ENCODE results near the gene CDC42BPA.
"Not testable (repeated sequence)": the region's sequence is repeated elsewhere in the genome, so short reads cannot be mapped to it uniquely, and the experiment has no call there.

Gene CDC42BPA

DNA sequence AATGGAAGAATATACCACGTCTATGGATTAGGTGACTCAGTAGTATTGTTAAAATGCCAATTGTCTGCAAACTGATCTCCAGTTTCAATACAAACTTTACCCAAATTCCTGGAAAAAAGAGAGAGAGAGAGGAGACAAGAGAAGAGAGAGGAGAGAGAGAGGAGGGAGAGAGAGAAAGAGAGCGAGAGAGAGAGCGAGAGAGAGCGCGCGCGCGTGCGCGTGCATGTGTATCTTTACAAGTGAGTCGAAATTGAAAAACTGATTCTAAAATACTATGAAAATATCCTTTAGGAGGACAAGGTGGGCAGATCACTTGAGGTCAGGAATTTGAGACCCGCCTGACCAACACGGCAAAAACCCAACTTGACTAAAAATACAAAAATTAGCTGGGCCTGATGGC, 65.2 kb downstream of the CDC42BPA start:
- FAIRE-seq: no peak

DNA sequence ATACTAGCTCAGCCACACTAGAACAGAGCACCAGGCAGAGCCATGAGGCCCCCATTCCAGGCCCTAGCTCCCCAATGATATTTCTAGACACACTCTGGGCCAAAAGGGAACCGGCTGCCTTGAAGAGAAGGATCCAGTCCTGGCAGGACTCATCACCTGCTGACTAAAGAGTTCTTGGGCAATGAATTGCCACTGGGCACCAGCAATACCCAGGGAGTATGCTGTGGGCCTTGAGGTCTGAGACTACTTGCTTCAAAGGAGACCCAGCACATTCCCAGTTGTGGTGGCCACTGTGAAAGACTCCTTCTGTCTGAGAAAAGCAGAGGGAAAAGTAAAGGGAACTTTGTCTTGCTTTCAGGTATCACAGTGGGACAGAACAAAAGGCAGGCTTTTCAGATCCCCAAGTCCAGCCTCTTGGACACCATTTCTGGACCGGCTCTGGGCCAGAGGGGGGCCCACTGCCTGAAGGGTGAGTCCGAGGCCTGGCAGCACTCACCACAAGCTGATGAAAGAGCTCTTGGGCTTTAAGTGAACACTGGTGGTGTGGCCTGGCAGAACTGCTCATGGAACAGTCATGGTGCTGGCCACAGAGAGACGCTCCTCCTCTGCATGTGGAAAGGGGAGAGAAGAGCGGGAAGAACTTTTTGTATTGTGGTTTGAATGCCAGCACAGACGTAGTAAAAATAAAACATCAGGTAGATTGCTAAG, 72.5 kb downstream of the CDC42BPA start:
- FAIRE-seq: no peak

DNA sequence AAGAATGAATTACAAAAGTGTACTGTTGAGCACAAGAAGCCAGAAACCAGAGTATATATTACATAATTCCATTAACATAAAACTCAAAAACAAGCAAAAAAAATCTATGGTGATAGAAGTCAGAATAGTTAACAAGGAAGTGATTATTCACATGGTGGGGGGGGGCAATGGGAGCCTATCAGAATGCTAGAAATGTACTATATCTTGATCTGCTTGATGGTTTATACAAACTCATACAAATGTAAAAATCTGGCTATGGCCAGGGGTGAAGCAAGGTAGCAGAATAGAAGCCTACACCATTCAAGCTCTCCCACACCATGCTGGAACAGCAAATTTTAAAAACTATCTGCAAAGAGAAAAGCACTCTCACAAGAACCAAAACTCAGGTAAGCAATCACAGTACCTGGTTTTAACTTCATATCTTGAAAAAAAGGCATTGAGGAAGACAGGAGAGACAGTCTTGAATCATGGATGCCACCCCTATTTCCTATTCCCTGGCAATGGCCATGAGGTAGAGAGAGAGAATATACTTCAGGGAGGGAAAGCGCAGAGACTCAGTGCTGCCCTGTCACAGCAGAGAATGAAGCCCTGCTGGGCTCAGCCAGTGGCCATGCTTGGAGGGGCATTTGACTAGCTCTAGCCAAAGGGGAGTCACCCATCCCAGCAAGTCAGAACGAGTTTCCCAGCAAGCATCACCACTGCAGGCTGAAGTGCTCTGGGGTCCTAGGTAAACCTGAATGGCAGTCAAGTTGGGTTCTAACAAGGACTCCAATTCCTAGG, 73.8 kb downstream of the CDC42BPA start:
- FAIRE-seq: no peak

DNA sequence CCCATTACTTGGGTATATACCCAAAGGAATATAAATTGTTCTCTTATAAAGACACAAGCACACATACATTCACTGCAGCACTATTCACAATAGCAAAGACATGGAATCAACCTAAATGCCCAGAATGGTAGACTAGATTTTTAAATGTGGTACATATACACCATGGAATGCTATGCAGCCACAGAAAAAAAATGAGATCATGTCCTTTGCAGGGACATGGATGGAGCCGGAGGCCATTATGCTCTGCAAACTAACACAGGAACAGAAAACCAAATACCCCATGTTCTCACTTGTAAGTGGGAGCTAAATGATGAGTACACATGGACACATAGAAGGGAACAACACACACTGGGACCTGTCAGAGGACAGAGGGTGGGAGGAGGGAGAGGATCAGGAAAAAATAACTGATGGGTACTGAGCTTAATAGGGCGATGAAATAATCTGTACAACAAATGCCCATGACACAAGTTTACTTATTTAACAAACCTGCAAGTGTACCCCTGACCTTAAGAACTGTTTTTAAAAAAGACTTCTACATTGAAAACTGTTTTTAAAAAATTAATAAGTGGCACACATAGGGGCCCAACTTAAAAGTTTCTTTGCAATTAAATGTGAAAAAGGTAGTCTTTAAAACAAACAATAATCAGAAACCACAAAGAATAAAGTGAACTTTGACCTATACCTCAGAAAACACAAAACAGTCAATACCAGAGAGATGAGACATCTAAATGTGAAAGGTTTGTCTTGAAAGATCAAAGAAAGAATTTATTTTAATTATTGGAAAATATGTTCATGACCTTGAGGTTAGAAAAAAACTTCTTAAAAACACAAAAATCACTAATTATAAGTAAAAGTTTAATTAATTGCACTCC, 75.2 kb downstream of the CDC42BPA start:
- no peak for FAIRE-seq

DNA sequence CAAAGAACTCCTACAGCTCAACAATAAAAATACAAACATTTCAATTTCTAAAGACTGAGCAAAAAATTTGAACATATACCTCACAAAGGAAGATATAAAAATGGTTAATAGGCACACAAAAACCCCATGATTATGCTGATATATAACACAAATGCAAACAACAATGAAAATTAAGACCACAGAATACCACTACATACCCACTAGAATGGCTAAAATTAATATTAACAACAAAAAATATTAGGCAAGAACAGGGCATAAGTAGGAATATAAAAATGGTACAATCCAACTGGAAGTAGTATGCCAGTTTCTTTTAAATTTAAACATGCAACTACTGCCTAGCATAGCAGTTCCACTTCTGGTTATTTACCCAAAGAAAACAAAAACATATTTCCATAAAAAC, 77.3 kb downstream of the CDC42BPA start:
- no peak for FAIRE-seq

DNA sequence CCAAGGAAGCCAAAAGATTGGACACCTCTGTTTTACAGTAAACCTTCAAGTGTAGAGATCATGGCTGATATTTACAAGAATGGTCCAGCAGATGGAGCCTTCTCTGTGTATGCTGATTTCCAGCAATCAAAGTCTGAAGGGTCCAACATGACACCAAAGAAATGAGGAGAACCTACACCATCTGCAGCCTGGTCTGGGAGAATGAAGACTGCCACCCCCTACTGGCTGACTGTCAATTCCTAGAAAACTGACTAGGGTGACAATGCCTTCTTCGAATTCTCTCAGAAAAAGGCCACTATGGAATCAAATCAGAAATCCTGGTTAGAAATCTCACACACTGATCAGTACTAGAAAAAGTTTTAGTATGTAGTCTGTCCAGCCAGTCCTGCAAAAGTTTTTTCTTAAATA, 83.3 kb downstream of the CDC42BPA start:
- peak; percentile 75 for FAIRE-seq

DNA sequence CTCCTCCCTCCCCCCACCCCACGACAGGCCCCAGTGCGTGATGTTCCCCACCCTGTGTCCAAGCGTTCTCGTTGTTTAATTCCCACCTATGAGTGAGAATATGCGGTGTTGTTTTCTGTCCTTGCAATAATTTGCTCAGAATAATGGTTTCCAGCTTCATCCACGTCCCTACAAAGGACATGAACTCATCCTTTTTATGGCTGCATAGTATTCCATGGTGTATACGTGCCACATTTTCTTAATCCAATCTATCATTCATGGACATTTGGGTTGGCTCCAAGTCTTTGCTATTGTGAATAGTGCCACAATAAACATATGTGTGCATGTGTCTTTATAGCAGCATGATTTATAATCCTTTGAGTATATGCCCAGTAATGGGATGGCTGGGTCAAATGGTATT, 87.2 kb downstream of the CDC42BPA start:
- not testable (repeated sequence) for FAIRE-seq

DNA sequence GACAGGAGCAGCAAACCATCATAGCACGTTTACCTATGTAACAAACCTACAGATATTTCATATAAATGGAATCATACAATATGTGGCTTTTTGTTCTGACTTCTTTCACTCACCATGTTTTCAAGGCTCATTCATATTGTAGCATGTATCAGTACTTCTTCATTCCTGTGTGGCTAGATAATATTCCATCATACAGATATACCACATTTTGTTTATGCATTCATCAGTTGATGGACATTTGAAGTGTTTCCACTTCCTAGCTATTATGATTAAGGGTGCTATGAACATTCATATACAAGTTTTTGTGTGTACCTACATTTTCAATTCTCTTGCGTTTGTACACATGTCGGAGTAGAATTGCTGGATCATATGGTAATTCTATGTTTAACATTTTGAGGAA, 90.1 kb downstream of the CDC42BPA start:
- FAIRE-seq: no peak

DNA sequence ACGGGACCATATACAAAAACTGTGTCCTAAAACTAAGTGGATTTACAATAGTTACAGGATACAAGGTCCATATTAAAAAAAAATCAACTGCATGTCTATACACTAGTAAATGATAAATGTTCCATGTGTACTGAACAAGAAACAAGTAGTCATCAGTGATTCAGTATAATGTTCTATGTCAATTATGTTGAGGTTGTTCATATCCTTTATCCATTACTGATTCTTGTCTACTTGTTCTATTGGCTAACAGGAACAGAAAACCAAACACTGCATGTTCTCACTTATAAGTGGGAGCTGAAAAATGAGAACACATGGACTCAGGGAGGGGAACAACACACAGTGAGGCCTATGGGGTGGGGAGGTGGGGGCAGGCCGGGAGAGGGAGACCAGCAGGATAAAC, 90.5 kb downstream of the CDC42BPA start:
- no peak for FAIRE-seq

DNA sequence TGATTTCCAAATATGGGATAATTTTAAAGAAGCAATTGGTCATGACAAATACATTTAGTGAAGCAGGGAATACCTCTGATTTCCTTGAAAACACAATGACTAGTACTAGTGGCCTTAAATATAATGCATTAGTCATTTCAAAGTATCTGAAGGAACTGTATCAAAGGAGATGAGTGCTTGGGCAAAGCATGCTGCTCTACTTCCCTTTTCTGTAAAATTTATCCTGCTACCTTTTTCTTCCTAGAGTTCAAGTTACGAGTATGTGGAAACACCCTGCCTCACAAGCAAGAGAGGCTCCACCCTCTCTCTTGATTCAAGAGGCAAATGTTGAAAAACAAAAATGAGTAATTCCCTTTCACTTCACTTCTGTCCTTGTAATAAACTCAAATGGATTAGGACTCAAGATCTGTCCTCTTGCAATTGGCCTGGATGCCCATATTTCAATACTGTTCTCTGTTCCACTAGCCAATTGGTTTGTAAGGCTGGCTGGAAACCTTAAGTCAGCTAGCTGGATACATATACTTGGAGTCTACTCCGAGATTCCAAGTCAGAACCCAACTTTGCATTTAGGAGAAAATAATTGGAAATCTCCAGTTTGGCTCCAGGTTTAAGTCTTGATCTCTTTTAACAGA, 92.5 kb downstream of the CDC42BPA start:
- FAIRE-seq: no peak

DNA sequence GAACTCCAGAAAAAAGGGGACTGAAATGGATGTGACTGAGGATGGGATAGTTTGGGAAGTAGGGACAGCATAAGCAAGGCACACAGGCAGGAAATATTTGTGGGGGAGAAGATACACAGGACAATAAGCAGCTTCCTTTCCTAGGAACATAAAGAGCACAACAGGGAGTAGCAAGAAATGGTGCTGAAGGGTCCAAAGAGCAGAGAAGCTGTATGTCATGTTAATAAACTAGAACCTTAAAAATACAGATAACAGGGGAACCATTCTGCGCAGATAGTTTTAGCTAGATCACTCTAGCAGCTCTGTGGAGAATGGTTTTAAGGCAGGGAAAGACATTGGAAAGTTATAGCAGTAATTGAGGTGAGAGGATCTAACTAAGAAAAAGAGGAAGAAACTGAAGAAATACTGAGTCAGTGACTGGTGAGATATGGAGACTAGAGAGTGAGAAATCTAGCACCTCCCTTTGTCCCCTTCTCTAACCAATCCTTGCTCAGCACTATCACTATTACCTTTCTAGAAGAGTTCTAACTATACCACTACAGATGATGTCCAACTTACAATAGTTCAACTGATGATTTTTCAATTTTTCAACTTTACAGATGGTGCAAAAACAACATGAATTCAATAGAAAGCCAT, 95.0 kb downstream of the CDC42BPA start:
- FAIRE-seq: no peak

DNA sequence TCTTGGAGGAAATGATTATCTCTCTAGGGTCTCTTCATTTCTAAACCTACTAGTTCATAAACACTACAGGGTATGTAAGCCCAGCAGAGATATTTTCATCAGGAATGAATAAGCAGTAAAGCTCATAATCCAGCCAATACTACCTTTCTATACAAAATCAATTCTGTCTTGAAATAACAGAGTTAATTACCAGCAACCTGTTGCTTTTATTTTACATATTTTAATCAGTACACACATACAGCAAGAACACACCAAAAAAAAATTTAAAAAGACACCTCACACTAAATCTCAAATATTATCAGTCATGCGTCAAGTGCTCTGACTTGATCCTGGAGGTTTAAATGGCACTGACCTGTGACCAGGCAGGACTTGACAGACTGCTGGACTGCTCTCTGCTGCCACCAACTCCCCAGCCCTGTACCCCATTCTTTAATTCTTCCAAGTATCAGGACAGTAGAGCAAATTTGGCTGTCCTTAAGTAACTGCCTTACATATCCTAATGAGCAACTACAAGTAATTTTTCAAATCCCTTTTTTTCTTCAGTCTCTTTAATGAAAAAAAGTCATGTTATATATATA, 98.5 kb downstream of the CDC42BPA start:
- FAIRE-seq: no peak

DNA sequence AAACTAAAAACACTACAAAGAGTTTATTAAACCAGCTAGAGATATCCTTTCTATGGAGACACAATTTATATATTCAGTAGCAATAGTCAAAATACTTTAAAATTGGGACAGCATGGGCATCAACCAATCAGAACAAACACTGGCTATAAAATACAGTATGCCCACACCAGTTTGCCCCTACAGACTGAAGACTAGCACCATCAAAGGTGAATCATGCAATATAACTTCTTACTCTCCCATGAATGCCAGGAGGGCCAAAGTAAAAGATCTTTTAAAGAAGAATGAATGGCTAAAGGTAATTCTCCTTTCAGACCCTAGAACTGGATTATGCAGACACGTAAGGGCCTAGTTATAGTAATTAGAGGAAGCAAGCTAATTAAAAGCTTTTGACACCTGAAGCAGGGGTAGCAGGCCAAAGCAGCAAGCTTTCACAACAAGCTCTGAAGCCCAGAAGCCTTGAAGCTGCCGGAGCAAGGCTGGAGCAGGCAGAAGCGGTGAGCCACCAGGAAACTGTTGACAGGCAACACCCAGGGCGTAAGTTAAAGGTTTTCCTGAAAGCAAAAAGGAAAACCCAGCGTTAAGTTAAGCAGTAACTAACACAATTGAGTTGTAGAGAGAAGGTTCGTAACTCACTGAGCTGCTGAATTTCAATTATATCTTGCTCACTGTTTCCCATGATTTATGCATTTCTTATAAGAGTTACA, 99.3 kb downstream of the CDC42BPA start:
- no peak for FAIRE-seq

DNA sequence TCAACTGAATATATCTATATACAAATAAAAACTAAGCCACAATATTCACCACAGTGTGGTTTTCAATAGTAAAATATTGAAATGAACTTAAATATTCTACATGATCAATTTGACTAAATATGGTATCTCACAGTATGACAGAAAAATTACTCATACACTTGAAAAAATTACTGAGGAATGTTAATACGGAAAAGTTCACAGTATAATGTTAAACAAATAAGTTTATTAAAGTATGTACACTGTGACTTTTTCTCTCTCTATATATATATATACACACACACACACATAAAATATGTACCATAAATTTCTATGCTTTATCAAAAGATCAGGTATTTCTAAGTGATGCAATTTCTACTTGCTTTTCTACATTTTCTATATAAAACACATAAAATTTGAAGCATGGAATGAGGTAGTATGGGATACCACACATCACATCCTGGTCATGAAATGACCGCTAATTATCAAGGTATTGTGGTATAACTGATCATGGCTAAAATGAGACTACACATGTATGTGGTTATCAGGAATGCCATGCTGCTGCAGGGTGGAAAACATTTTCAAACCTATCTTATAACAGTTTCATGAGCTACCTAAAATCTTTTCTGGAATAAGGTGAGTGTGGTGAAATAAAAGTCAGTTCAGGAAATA, 102.3 kb downstream of the CDC42BPA start:
- FAIRE-seq: no peak

DNA sequence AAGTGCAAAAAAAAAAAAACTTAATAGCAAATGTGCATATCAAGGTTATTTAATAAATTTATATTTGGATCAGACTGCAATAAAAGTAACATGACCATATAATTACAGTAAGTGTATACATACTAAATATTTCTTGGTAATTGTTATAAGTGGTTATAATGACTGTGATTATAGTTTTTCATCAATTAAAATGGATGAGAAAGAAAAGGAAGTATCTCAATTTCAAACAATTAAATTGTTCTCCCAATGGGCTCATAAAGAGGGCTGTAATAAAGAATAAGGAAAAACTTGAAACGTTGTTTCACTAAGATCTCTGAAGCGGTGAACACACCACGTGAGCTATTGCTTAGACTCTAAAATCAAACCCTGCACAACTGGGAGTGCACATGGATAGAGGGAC, 104.1 kb downstream of the CDC42BPA start:
- no peak for FAIRE-seq

DNA sequence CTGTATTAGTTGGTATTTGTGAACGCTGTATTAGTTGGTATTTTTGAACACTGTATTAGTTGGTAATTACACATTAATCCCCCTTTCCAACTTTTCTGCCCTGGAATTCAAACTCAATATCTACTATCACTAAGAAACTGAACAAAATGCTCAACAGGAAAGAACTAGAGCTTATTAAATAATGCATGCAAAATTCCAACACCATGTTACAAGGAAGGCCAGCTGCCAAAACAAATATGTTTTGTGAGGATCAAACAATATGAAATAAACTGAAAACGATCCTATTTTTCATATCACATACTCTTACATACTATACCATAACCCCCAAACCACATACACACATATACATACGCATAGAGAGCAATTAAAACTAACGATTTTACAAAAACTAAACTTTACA, 104.9 kb downstream of the CDC42BPA start:
- no peak for FAIRE-seq

DNA sequence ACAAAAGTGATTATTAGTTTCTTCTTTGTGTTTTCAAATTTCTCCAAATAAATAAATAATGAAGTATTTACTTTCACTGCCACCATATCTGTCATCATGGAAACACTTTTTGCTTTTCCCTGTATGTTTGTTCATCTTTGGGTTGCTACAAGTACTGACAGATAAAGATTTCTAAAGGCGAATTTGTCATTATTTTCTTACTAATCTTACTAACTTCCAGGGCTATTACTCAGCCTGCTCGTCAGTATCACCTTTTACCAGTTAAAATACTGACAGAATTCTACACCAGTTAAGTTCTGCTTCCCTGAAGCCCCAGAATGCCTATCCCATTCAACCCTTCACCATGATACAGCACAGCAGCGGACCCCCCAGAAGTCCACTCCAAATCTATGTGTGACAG, 106.1 kb downstream of the CDC42BPA start:
- FAIRE-seq: no peak

DNA sequence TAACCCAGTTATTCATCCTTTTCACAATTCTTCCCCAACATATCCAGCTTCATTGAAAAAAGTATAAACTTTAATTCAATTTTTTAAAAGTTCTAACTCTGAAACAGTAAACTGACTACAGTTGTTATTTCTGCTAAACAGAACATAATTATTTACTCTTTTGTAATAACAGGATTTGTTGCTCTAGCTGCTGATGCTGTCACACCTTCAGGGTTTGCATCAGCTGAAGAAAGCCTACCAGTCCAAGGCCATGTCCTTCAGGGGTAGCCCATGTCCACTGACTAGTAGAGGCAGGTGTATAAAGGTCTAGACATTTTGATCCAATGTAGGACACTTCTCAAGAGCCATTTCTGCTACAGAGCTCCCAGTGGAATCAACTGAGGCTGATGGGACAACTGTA, 107.7 kb downstream of the CDC42BPA start:
- FAIRE-seq: no peak

DNA sequence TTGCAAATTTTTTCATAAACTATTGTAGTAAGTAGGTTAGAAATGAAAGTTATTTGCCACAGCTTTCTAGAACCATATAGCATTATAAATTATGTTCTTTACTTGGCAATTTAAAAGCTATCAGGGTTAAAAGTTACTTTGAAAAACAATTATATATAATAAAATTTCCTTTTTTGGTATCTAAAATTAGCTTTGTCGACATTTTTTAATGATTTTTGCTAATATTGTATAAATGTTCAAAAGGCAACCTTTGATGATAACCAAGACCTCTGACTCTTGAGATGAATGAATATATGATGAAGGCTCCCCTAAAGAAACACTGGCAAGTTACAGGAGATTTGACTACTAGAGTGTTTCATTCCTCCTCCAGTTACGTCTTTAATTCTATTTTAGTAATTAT, 121.2 kb downstream of the CDC42BPA start:
- FAIRE-seq: peak; percentile 50

DNA sequence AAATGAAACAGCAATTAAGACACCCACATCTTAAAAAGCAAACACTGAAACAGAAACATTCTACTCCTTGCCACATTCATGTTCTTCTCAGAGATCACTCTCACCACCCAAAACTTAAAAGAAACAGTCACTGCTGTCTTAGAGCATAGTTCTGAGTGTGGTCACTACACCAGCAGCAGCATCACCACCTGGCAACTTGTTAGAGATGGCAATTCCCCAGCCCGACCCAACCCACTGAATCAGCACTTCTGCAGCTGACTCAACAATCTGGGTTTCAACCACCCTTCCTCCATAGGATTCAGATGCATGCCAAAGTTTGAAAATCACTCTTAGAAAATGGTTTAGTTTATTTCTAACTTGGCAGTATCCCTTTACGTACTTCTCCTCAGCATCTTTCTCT, 126.1 kb downstream of the CDC42BPA start:
- no peak for FAIRE-seq

DNA sequence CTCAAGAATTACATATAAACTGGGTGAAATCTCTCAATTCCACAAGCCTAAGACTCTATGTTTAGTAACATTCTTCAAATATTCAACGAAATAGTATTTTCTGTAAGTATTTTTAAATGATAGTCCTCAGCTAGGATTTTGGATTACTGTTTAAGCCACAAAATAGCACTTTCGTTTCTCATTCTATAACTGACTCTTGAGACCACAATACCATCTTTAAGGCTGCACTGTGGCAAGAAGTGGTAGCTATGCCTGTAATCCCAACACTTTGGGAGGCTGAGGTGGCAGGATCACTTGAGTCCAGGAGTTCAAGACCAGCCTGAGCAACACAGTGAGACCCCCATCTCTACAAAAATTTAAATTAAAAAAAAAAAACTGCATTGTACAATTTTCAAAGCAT, 126.7 kb downstream of the CDC42BPA start:
- no peak for FAIRE-seq
